HG02759 (cell line): ENCODE data around the gene NCOR2.

Source experiments
- ATAC-seq: cut with Tn5 transposase; IDR thresholded peaks from one replicate; pipeline ENCODE4 v1.9.1; 2021; ENCODE audit warnings: mild to moderate bottlenecking, moderate library complexity; ENCODE audit not compliant: unreplicated experiment

Gene NCOR2

GRCh38 chr12:124529565-124530276 lies 37.7 kb downstream of the NCOR2 start:
- no peak for ATAC-seq

GRCh38 chr12:124527861-124528561 lies 39.4 kb downstream of the NCOR2 start:
- ATAC-seq: no peak

- ATAC-seq: no peak
These were observed 41.3 kb downstream of the NCOR2 start for GRCh38 chr12:124525927-124526692.

- no peak for ATAC-seq
These were observed 42.0 kb downstream of the NCOR2 start for GRCh38 chr12:124525455-124525854.

GRCh38 chr12:124524231-124524925 lies 43.0 kb downstream of the NCOR2 start:
- ATAC-seq: no peak

- no peak for ATAC-seq
These were observed 44.3 kb downstream of the NCOR2 start for GRCh38 chr12:124523071-124523470.

- no peak for ATAC-seq
These were observed 46.5 kb downstream of the NCOR2 start for GRCh38 chr12:124520907-124521306.

GRCh38 chr12:124520265-124520701 lies 47.1 kb downstream of the NCOR2 start:
- no peak for ATAC-seq

GRCh38 chr12:124519746-124520145 lies 47.7 kb downstream of the NCOR2 start:
- ATAC-seq: no peak

GRCh38 chr12:124518051-124518932 lies 49.1 kb downstream of the NCOR2 start:
- ATAC-seq: no peak
